ENCODE results near the gene ANTXR2.

Gene ANTXR2

GRCh38 chr4:80069837-80070731 lies 2.9 kb downstream of the ANTXR2 start:
- DNase-seq (ENCODE audit: low read depth, low spot score), result no peak

- DNase-seq (ENCODE audit: low read depth, low spot score), result no peak
Measured at GRCh38 chr4:80069108-80069836, 3.8 kb downstream of the ANTXR2 start.

- DNase-seq (ENCODE audit: low read depth, low spot score), result no peak
Measured at GRCh38 chr4:80065601-80066000, 7.4 kb downstream of the ANTXR2 start.

GRCh38 chr4:80062527-80062926 lies 10.5 kb downstream of the ANTXR2 start:
- no peak for DNase-seq (ENCODE audit: low read depth, low spot score)

DNA sequence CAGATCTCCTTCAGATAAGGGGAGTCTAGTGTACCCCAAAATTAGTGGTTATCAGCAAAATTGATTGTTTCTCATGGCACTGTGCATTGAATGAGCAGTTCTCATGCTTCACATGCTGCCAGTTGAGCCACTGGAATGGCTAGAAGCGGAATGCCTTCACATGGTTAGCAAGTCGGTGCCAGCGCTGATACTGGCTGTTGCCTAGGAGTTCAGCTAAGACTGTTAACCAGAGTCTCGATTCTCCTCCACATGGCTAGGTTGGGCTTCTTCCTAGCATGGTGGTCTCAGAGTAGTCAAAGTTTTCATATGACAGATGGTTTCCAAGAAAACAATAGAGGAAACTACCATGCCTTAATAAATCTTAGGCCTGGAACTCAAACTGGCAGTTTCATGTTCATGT lies 12.2 kb downstream of the ANTXR2 start:
- no peak for DNase-seq (ENCODE audit: low read depth, low spot score)

- no peak for DNase-seq (ENCODE audit: low read depth, low spot score)
Measured at GRCh38 chr4:80058740-80059139, 14.3 kb downstream of the ANTXR2 start.

DNA sequence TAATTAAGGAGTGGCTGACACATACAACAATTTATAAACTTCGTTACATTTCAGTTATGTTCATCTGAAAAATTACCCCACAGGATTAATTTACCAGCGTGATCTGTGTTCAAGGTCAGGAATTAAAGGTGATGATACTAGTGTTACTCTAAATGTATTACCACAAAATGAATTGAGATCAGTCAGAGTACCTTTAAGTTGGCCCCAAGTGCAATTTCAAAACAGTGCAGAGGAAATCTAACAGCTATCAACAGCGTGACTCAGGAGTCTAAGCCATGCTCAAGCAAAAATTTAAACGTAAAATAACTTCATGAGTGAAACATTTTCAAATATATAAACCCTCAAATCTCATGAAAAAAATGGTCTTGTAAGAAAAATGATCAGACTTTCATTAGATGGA lies 18.7 kb downstream of the ANTXR2 start:
- DNase-seq (ENCODE audit: low read depth, low spot score), result no peak

- DNase-seq (ENCODE audit: low read depth, low spot score), result no peak
Measured at GRCh38 chr4:80053140-80053910, 19.7 kb downstream of the ANTXR2 start.

DNA sequence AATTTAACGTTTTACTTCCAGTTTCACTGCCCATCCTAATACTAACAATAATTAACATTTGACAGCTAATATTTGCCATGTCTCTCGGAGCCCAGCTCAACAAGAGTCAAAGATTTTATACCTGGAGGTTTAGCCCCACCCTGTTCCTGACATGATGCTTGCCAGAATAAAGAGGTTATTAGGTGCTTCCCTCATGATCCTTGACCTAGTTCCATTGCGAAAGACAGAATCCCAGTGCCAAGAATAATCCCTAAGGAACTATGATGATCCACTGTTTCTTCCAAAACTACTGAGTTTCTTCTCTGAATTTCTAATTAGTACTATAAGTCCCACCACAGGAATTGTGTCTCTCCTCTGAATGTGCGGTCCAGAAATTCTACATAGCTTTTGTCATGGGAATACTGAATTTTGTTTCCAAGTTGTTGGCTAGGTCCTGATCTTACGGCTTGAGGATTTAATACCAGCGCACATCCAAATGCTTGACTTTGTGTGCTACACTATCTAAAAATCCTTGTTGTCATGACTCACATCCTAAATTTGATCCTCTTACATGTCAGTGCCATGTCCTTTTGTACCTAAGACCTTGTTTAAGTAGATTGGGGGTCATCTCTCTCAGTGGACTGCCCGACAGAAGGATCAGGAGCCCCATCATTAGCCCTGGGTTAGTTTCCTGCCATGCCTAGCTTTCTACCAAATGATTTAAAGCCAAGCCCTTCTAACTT lies 23.1 kb downstream of the ANTXR2 start:
- no peak for DNase-seq (ENCODE audit: low read depth, low spot score)

GRCh38 chr4:80049402-80049801 lies 23.6 kb downstream of the ANTXR2 start:
- no peak for DNase-seq (ENCODE audit: low read depth, low spot score)

DNA sequence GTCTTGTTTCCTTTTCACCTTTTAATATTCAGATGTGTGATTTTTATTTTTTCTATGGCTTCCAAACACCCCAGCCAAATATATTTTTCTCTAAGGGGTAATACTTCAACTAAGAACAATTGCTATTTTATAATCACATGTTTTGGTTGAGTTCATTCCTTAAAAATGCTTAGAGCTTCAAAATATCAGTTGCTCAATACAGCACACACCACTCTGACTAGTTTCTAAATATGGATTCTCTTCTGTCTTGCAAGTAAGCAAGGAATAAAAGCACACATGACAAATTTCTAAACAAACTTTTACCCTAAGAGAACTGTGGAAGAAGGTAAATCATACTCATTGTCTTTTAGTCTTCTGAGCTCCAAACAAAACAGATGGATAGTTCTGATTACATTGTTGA lies 27.2 kb downstream of the ANTXR2 start:
- no peak for DNase-seq (ENCODE audit: low read depth, low spot score)

DNA sequence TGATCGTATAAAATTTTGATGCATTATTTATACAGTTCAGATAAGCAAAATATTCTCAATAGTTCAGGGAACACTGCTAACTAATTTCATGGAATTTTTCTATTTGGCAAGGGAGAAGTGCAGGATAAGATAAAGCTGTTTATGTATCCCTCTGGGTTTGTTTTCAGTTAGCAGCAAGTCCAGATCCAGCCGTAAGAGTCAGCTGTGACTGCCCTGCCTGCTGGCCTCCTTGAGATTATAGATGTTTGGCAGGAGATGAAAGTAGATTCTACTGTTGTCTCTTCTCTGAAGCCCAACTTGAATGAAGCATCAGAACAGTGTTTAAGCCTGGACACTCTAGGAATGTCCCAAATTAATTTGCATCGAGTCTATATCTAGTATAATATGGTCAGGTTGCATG lies 29.5 kb downstream of the ANTXR2 start:
- no peak for DNase-seq (ENCODE audit: low read depth, low spot score)

DNA sequence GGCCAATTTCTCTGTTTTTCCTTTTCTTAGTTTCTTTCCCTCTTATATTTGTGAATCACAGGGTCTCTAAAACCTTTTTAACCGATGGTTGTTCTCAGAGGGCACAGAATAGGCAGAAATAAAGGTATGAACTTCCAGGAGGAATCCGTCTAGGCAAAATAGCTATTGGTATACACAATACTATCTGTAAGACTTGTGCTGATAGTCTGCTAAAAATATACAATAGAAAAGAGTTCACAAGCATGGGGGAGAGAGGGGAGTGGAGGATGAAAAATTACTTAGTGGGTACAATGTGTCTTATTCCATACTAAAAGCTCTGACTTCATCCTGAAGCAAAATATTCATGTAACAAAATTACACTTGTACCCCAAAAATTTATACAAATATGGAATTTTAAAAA lies 30.2 kb downstream of the ANTXR2 start:
- DNase-seq (ENCODE audit: low read depth, low spot score), result no peak

GRCh38 chr4:80037864-80038263 lies 35.2 kb downstream of the ANTXR2 start:
- no peak for DNase-seq (ENCODE audit: low read depth, low spot score)

GRCh38 chr4:80036949-80037685 lies 35.9 kb downstream of the ANTXR2 start:
- no peak for DNase-seq (ENCODE audit: low read depth, low spot score)

DNA sequence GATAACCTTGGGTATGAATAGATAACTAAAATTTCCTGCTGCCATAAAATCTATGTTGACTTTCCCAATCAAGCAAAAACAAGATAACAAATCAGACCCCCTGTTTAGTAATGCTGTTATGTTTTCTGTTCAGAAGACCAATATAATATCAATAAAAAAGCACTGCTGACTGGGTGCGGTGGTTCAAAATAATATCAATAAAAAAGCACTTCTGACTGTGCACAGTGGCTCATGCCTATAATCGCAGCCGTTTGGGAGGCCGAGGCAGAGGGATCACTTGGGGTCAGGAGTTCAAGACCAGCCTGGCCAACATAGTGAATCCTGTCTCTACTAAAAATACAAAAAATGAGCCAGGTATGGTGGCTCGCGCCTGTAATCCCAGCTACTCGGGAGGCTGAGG lies 36.7 kb downstream of the ANTXR2 start:
- DNase-seq (ENCODE audit: low read depth, low spot score), result no peak

- no peak for DNase-seq (ENCODE audit: low read depth, low spot score)
Measured at GRCh38 chr4:80035336-80035735, 37.7 kb downstream of the ANTXR2 start.

DNA sequence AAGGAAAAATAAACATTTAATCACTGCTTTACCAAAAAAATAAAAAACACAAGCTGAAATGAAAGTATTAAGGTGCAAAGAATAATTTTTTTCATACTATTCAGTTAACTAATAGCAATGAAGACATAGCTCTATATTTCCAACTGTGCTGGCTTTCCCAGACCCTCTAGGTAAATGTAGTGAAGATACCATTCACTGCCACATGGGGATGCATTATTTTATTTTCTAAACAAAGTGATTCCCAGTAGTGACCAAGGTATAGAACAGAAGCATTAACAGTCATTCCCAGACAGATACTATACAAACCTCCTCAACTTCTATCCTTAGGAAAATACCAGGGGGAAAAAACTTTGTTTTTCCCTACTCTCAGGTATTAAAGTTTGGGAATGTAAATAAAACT lies 39.4 kb downstream of the ANTXR2 start:
- DNase-seq (ENCODE audit: low read depth, low spot score), result no peak

DNA sequence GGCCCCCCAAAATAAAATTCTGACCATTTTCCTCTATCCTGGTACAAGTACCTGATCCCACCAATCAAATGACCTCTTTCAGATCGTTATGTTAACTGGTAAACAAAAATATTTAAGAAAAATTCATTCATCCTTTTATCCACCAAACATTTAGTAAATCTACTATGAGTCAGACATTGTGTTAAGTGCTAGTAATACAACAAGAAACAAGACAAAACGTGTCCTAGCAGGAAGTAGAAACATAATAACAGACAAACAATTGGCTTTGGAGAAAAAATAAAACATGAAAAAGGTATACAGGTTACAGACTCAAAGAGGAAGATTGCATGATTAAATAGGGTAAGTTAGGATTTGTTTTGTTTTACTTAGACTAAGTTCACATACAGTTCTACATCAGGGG lies 43.7 kb downstream of the ANTXR2 start:
- no peak for DNase-seq (ENCODE audit: low read depth, low spot score)

DNA sequence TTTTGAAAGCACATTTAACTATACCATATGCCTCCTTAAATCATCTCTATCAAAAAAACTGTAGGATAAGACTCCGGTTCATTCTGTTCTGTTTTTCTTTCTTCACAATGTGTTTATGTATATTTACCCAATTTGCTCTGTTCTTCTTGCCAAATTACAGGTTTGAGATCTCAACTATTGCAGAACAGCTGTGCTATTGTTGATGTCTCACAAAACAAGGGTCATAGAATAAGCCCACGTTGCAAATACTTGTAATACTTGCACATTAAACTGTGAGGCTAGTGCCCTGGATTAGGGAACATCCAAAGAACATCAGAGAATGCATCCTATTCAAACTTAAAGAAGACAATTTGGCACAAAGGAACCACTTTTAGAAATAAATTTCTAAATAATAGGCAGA lies 45.4 kb downstream of the ANTXR2 start:
- DNase-seq (ENCODE audit: low read depth, low spot score), result no peak

- no peak for DNase-seq (ENCODE audit: low read depth, low spot score)
Measured at GRCh38 chr4:80026100-80026499, 46.9 kb downstream of the ANTXR2 start.

Measured in activated naive CD8-positive, alpha-beta T cell treated with anti-CD3 and anti-CD28 coated beads, Interleukin-2, amount 50 U/mL, for 16 hours (primary cell).